HT-29 (cell line): ENCODE results near the gene ETFA. TPM values are rescaled to one million over a fixed set of nuclear protein-coding genes. Genes with fewer than 3 reads are reported as not detected.

ENCODE experiments used
- DNase-seq: peaks from one replicate; pipeline ENCODE4 v3.0.0-alpha.2; 2015; ENCODE audit warnings: low spot score
- total RNA-seq: library from RNA; depleted of rRNA; stranded (reverse); fragments of >200 nt; shearing (Covaris generic); gene quantifications from 2 replicates; pipeline ENCODE4 v1.2.3, GENCODE V29; 2014

Gene ETFA
- total RNA-seq, 1 experiment from 2014 or later, result 157 TPM

- DNase-seq, result peak; percentile 72
Measured at GRCh38 chr15:76197703-76198455, 113.4 kb downstream of the ETFA start.

GRCh38 chr15:76196269-76197231 lies 114.7 kb downstream of the ETFA start:
- peak; percentile 90 for DNase-seq

- no peak for DNase-seq
Measured at GRCh38 chr15:76195506-76196268, 115.6 kb downstream of the ETFA start.

- DNase-seq, result no peak
Measured at GRCh38 chr15:76193934-76194333, 117.3 kb downstream of the ETFA start.

- no peak for DNase-seq
Measured at GRCh38 chr15:76192715-76193114, 118.6 kb downstream of the ETFA start.

- no peak for DNase-seq
Measured at GRCh38 chr15:76191539-76192244, 119.6 kb downstream of the ETFA start.

GRCh38 chr15:76190751-76191538 lies 120.3 kb downstream of the ETFA start:
- peak; percentile 94 for DNase-seq

GRCh38 chr15:76190070-76190564 lies 121.2 kb downstream of the ETFA start:
- DNase-seq, result no peak

- no peak for DNase-seq
Measured at GRCh38 chr15:76189106-76189505, 122.2 kb downstream of the ETFA start.

GRCh38 chr15:76187163-76187562 lies 124.1 kb downstream of the ETFA start:
- no peak for DNase-seq

GRCh38 chr15:76185716-76186115 lies 125.6 kb downstream of the ETFA start:
- DNase-seq, result peak; percentile 85

GRCh38 chr15:76184650-76185035 lies 126.6 kb downstream of the ETFA start:
- DNase-seq, result no peak

GRCh38 chr15:76183930-76184649 lies 127.2 kb downstream of the ETFA start:
- no peak for DNase-seq

GRCh38 chr15:76181705-76182107 lies 129.6 kb downstream of the ETFA start:
- DNase-seq, result no peak

GRCh38 chr15:76180321-76180720 lies 130.9 kb downstream of the ETFA start:
- no peak for DNase-seq

GRCh38 chr15:76179023-76179422 lies 132.2 kb downstream of the ETFA start:
- DNase-seq, result no peak

- DNase-seq, result no peak
Measured at GRCh38 chr15:76178296-76179000, 132.8 kb downstream of the ETFA start.

GRCh38 chr15:76177491-76178040 lies 133.7 kb downstream of the ETFA start:
- DNase-seq, result no peak
